Cardiac fibroblast (primary cell): ENCODE measurements around the gene CDC26.
A peak's percentile ranks its signal among the peaks of the same experiment; 100 is the strongest.

Source experiments
- DNase-seq, 2 donors: peaks; one replicate each; pipeline versions ENCODE4 v3.0.0 to v3.0.0-alpha.2; 2010; ENCODE audit warnings: low read depth in 2 of 2
- H3K4me3 ChIP-seq, 2 donors: replicated peaks in 1 of 2; 1 replicate in 1 of 2; 2 replicates in 1 of 2; pipeline ENCODE4 v1.5.1; 2011; ENCODE audit warnings: low read depth in 2 of 2, low read length in 2 of 2, mild to moderate bottlenecking in 2 of 2, moderate library complexity in 1 of 2
- CTCF ChIP-seq: IDR thresholded peaks from one replicate; pipeline ENCODE4 v1.5.1; 2011; ENCODE audit warnings: low read depth, mild to moderate bottlenecking, low read length, inconsistent platforms

Gene CDC26

DNA sequence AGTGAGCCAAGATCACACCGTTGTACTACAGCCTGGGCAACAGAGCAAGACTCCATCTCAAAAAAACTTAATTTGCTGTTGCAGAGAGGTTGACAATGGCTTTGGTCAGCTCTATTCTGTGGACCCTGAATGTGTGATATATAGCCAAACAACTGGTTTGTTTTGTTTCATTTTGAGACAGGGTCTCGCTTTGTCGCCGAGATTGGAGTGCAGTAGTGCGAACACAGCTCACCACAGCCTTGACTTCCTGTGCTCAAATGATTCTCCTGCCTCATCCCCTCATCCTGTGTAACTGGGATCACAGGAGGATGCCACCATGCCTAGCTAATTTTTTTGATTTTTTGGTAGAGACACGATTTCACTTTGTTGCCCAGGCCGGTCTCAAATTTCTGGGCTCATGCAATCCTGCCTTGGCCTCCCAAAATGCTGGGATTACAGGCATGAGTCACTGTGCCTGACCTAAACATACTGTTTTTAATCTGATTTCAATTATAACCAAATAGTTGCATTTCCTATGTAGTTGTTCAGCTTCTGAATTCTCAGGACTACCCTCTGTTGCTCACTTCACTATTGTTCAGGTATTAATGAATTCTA is 18.0 kb upstream of the CDC26 start:
- no peak for TF ChIP-seq CTCF
- DNase-seq = peak in 1 of 2 donors; percentile 17
- H3K4me3 ChIP-seq = no peak overlapping the region

- no peak overlapping the region for H3K4me3 ChIP-seq
- no peak for TF ChIP-seq CTCF
- DNase-seq = peak in 1 of 2 donors; percentile 5
These were observed 14.8 kb upstream of the CDC26 start for GRCh38 chr9:113290052-113290607.

GRCh38 chr9:113289091-113289490 is 13.7 kb upstream of the CDC26 start:
- no peak for DNase-seq
- no peak overlapping the region for H3K4me3 ChIP-seq
- no peak for TF ChIP-seq CTCF

DNA sequence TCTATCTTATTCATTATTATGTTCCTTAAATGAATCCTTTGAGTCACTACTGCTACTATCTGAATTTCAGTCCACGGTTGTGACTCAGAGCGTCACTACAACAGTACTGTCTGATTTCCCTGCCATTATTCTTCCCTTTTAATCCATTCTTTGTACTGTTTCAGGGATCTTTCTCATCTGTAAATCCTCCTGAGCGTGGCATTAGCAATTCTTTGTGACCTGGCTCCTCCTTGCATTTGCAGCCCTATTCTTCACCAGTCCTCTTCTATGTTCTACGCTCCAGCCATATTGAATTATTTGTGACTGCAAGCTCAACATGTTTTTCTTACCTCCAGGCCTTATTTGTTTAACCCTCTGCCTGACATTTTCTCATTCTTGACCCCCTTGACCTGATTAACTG is 6.0 kb upstream of the CDC26 start:
- no peak overlapping the region for H3K4me3 ChIP-seq
- DNase-seq = no peak
- no peak for TF ChIP-seq CTCF

DNA sequence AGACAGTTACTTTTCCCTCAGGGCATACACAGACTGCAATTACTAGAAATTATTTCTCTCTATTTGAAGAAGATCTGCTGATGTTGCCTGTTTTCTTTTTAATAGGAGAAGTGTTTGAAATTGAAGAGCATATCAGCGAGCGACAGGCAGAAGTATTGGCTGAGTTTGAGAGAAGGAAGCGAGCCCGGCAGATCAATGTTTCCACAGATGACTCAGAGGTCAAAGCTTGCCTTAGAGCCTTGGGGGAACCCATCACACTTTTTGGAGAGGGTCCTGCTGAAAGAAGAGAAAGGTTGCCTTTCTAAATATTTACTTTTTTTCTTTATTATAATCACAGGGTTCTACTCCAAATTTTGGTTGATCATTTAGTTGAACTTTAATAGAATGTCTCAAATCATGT is 3.5 kb upstream of the CDC26 start:
- no peak for DNase-seq
- no peak overlapping the region for H3K4me3 ChIP-seq
- TF ChIP-seq CTCF = no peak

- peak overlapping the region; percentile 95 to 97 for H3K4me3 ChIP-seq
- DNase-seq = peak; percentile 71 to 73
- TF ChIP-seq CTCF = peak; percentile 59
These were observed 757 bp downstream of the CDC26 start for GRCh38 chr9:113274474-113275156.
